ENCODE measurements around the gene HGD.

The HGD gene

GRCh38 chr3:120597445-120598049 is 84.5 kb downstream of the HGD start:
- Mint-ChIP-seq H3K4me3 (no peak overlapping the region), H3K9me3 (no peaks in the 10 kb centered on the region), H3K4me1 (ENCODE audit: low read depth) (peaks cover 13% of the 10 kb centered on the region), H3K27ac (peak overlapping the region; percentile 71), H3K27me3 (no peaks in the 10 kb centered on the region), H3K36me3 (ENCODE audit: low read depth) (peaks cover 12% of the 10 kb centered on the region)

GRCh38 chr3:120596853-120597223 is 85.2 kb downstream of the HGD start:
- Mint-ChIP-seq H3K4me3 (peak overlapping the region; percentile 90), H3K27ac (peak overlapping the region; percentile 93), H3K9me3 (no peaks in the 10 kb centered on the region)

GRCh38 chr3:120596116-120596852 is 85.8 kb downstream of the HGD start, which contains the start of gene NDUFB4:
Gene NDUFB4, plus strand, starts transcription at chr3:120596336. Its CDS starts 24 bp downstream, at chr3:120596360.
- Mint-ChIP-seq H3K27ac (peak within 1 kb of the TSS; percentile 93), H3K4me3 (peak within 1 kb of the TSS; percentile 90), H3K4me1 (ENCODE audit: low read depth) (peaks cover 13% of the 10 kb centered on the region), H3K27me3 (no peaks in the 10 kb centered on the region), H3K9me3 (no peaks in the 10 kb centered on the region), H3K36me3 (ENCODE audit: low read depth) (peaks cover 5% of the 10 kb centered on the region)

More at GRCh38 chr3:120596853-120597223, 85.2 kb downstream of the HGD start:
- peaks cover 13% of the 10 kb centered on the region for H3K4me1 Mint-ChIP-seq (ENCODE audit: low read depth)
- peaks cover 9% of the 10 kb centered on the region for H3K36me3 Mint-ChIP-seq (ENCODE audit: low read depth)
- no peaks in the 10 kb centered on the region for H3K27me3 Mint-ChIP-seq

- H3K36me3 Mint-ChIP-seq (ENCODE audit: low read depth): peaks cover under 1% of the 10 kb centered on the region
- H3K27me3 Mint-ChIP-seq: no peaks in the 10 kb centered on the region
- no peaks in the 10 kb centered on the region for H3K9me3 Mint-ChIP-seq
- H3K4me3 Mint-ChIP-seq: peak overlapping the region; percentile 90
- peaks cover 13% of the 10 kb centered on the region for H3K4me1 Mint-ChIP-seq (ENCODE audit: low read depth)
- H3K27ac Mint-ChIP-seq: peak overlapping the region; percentile 93
These were observed 86.3 kb downstream of the HGD start for GRCh38 chr3:120595788-120596115.

GRCh38 chr3:120587332-120587975 is 94.6 kb downstream of the HGD start:
- Mint-ChIP-seq H3K4me3 (no peak overlapping the region), H3K9me3 (no peaks in the 10 kb centered on the region), H3K27ac (no peak overlapping the region), H3K36me3 (ENCODE audit: low read depth) (no peaks in the 10 kb centered on the region), H3K4me1 (ENCODE audit: low read depth) (no peaks in the 10 kb centered on the region), H3K27me3 (peaks cover 3% of the 10 kb centered on the region)

Data from stimulated activated naive CD8-positive, alpha-beta T cell treated with anti-CD3 and anti-CD28 coated beads, Interleukin-15, Interleukin-2, amounts not matched to agents 100 ng/mL and 50 ng/mL, for 24 hours (primary cell).